Measurements from ENCODE around the gene DDX24.

Gene DDX24

DNA sequence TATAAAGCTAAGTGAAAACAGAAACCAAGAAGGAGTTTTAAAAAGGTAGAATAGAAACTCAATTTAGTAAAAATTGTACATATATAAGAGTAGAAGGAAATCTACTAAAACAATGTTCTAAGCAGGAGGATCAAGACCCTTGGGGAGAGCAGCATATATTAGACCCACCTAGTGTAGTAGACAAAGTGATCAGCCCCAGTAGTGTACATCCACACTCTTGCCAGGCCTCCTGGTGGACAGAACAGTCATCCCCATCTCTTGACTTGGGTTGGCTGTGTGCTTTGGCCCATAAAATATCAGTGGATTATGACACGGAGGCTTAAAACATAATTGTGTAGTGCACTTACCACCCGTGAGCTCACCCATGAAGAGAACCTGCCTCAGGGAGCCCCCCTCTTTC is 65.8 kb downstream of the DDX24 start:
- no peak for DNase-seq (ENCODE audit: low read depth in 1 of 2, low spot score in 1 of 2)

DNA sequence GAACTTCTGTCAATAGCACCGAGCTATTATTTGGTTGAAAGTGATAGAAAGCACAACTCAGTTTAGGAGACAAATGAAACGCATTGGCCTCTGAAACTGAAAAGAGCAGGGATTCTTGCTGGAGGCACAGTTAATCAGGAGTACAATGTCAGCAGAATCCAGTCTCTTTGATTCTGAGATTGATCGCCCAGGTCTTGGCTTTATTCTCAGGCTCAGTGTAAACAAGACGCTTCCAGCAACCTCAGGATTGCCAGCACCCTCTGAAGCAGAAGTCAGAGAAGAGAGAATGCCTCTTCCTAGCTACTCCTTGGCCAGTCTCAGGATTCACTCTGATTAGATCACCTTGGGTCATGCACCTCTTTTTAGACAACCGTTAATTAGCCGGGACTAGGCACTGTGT is 66.6 kb downstream of the DDX24 start:
- DNase-seq (ENCODE audit: low read depth in 1 of 2, low spot score in 1 of 2): no peak

DNA sequence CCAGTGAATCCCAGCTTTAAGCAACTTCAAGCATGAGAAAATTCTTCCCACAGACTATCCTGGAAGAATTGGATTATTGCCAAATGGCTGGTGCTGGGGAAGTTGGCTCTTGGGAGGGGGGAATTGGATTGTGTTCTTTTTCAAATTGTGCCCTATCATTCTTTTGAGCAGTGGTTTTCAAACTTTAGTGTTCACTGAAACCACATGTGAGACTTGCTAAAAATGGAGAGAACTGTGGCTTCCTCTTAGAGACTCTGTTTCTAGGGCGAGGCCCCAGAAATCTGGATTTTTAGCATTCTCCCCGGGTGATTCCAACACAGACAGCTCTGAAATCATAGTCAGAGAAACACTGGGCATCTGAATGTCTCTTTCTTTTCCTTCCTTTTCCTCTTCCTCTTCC is 69.2 kb downstream of the DDX24 start:
- no peak for DNase-seq (ENCODE audit: low read depth in 1 of 2, low spot score in 1 of 2)

DNA sequence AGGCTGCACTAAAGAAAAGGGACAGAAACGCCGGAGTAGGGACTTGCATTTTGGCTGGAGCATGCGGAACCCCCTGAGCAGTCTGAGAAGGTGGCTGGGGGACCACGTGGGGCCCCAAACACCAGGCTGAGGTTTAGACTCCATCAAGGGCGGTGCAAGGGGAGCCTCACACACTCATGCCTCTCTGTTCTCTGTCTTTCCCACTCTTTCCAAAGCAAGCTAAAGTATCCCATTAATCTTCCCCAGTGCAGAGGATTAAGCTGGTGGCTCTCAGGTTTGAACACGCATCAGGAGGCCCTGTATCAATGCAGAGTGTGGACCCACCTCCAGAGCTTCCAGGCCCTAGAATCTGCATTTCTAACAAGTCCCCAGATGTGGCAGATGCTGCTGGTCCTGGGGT is 70.4 kb downstream of the DDX24 start:
- DNase-seq (ENCODE audit: low read depth in 1 of 2, low spot score in 1 of 2): no peak

DNA sequence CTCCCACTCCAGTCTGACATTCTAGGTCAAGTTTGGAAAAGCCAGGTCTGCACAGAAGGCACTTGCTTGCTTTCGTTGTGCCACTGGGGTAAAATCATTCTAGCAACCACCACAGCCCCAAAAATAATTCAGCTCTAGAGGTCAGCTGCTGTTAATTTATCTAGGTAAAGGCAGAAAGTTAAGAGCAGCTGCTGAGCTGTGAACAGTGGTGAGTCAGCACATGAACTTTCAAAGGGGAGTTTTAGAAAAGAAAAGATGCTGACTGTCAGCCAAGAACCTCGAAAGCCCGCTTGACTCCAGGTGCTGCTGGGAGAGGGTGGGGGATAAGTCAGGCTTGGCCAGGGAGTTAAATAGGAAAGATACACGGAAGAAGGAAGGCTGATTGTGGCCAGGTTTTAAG is 71.2 kb downstream of the DDX24 start:
- no peak for DNase-seq (ENCODE audit: low read depth in 1 of 2, low spot score in 1 of 2)

DNA sequence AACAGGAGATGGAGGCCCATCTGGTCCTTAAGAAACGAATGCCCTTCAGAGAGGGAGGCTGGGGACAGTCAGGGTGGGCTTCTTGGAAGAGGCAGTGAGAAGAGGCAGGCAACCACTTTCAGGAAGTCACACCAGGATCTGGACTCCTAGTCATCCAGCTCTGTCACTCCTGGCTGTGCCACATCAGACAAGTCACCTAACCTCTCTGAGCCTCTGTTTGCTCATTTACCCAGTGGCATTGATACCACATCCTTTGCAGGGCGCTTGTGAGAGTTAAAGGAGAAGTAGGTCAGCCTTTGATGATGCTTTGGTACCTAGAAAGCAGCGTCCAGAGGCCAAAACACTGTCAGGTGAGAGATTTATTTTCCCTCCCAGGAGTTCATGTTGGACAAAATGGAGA is 72.8 kb downstream of the DDX24 start:
- DNase-seq (ENCODE audit: low read depth in 1 of 2, low spot score in 1 of 2): no peak

DNA sequence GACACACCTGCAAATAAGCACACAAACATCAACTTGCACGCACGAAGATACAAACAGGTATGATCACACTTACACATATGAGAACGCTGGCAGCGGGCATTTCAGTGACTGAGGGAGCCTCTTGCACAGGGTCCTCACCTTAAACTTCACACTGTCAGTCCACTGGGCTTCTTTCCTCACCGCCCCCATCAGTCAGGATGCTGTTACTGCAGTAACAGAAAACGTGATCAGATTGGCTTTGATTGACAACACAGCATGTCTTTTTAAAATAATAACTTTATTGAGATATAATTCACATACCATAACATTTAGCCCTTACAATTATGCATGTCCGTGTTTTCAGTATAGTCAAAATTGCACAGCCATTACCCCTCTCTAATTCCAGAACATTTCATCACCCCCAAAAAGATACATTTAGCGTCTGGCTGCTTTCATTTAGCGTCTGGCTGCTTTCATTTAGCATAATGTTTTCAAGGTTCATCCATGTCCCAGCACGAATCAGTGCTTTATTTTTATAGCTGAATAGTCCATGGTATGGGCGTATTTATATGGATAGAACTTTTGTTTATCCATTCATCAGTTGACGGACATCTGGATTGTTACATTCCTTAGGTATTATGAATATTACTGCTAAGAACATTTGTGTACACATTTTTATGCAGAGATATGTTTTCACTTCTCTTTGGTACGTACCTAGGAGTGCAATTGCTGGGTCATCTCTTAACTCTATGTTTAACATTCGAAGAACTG is 75.5 kb downstream of the DDX24 start:
- no peak for DNase-seq (ENCODE audit: low read depth in 1 of 2, low spot score in 1 of 2)

DNA sequence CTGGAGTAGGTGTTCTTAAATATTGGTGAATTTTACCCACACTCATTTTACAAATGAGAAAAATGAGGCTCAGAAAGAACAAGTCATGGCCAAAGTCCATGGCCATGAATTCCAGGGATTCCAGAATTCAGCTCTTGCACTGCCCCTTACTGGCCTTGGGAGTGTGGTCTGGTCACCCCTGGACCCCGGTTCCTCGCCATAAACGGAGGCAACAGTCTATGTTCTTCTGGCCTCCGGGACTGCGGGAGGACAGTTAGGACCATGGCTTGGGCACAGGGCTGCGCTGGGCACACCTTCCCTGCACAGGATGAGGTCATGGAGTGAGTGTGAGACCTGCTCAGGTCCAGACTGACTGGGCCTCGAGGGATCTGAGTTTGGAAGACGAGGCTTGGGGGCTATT is 77.0 kb downstream of the DDX24 start:
- DNase-seq (ENCODE audit: low read depth in 1 of 2, low spot score in 1 of 2): no peak

DNA sequence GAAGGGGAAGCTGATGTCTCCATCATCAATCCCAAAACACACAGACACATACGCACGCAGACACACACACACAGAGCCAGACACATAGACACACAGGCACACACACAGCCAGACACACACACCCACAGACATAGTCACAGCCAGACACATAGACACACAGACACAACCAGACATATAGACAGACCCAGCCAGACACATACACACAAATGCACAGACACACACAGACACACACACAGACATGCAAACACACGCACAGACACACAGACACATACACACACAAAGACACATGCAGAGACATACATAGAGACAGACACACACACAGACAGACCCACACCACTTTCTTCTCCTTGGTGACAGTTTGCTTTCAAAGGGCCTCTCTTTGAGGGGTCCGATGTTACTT is 77.6 kb downstream of the DDX24 start:
- DNase-seq (ENCODE audit: low read depth in 1 of 2, low spot score in 1 of 2): no peak

DNA sequence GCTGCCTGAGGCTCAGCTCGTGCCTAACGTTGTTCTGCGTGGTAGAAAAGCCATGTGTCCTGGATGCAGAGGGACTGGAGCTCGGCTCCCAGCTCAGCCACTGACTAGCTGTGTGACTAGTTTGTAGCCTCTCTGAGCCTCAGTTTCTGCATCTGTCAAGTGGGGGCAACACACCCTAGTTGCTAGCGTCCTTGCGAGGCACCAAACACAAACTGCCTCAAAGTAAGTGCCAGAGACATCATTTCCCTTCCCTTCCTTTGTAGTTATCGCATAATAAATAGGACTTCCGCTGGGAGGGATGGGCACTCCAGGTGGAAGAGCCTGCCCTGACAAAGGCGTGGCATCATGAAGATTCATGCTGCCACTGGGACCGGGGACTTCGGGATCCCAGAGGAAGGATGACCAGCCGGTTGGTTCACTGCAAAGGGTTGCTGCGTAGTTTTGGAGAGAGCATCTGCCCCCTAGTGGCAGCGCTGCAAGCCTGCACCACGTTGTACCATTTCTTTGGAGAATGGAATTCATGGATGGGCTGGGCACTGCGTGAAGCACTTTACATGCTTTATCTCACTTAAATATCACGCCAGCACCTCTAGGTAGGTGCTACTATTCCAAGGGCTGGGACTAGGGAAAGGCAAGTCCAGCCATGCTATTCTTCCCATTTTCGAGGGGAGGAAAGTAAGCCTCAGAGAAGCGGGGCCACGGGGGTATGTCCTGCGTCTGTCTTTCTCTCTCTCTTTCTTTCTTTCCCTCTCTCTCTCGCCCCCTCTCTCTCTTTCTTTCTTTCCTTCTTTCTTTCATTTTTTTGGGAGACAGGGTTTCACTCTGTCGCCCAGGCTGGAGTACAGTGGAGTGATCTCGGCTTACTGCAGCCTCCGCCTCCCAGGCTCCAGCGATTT is 79.3 kb downstream of the DDX24 start:
- peak; percentile 16 to 35 for DNase-seq (ENCODE audit: low read depth in 1 of 2, low spot score in 1 of 2)

DNA sequence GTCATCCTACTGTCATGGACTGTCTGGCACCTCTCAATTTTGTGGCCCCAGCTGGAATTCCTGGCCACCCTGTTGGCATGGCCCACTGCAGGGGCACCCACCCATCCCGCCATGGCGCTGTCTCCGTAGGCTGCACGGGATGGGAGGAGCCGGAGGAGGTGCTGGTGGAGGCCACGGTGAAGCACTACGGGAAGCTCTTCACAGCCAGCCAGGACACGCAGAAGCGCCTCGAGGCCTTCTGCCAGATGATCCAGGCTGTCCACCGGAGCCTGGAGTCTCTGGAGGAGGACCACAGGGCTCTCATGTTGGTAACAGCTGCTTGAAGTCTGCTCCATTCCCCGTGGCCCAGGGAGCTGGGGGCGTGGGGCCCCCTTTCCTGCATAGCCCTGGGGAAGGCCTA is 80.0 kb downstream of the DDX24 start:
- DNase-seq (ENCODE audit: low read depth in 1 of 2, low spot score in 1 of 2): no peak

DNA sequence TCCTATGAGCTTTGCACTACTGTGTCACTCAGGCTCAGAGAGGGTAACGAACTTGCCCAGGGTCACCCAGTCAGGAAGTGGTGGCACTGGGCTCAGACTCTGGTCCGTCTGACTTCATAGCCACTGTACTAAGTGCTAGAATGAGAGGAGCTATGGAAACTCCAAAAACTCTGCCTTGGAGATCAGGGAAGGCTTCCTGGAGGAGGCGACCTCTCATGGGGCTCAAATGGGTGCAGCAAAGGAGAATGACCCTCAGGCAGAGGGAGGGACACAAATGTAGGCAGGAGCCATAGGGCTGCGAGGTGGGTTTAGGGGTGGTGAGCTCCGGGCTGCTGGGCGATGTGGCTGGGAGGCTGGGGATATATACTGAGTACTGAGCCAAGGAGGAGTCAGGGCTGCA is 80.7 kb downstream of the DDX24 start:
- no peak for DNase-seq (ENCODE audit: low read depth in 1 of 2, low spot score in 1 of 2)

DNA sequence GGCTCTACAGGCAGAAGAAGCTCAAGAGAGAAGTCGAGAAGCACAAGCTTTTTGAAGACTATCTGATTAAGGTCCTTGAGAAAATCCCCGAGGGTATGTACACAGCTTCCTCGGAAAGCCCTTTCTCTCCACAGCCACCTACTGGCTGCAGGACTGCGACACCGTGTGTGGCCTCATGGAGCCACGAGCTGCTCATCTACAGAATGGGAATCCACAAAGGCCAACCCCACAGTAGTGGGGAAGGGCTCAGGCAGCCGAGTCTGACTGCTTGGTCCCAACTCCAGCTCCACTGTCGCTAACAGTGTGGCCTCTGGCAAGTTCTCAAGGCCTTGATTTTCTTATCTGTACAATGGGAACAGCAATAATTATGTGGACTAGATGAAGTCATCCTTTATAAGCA is 81.4 kb downstream of the DDX24 start:
- DNase-seq (ENCODE audit: low read depth in 1 of 2, low spot score in 1 of 2): no peak

DNA sequence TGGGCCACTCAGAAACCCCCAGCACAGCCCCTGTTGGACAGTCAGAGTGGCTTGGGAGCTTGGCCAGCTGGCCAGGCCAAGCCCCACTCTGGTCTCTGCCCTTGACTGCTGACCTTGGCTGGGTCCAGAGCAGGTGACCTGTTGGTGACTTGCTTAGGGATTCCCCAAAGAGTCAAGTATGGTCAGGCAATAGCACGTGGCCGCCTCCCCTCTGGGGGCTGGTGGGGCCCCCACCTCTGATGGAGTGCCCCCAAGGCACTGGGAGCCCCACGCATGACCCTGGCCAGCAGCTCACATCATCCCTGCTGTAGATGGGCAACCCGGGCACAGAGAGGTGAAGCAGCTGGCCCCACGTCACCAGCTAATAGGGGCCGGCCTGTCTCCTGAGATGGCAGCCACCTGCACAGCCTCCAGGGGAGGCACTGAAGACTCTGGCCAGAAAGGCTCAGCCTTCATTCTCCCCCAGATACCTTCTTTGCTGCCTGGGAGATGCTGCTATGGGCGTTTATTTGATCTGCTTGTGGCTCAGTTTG is 82.1 kb downstream of the DDX24 start:
- DNase-seq (ENCODE audit: low read depth in 1 of 2, low spot score in 1 of 2): no peak

Measured in stimulated activated CD4-positive, alpha-beta T cell treated with anti-CD3 and anti-CD28 coated beads, Interleukin-15, amount 100 ng/mL, for 1 hour (primary cell).